Measurements from ENCODE around the gene MORN4.
"Not testable (repeated sequence)": the region's sequence is repeated elsewhere in the genome, so short reads cannot be mapped to it uniquely, and the experiment has no call there.

MORN4 gene

GRCh38 chr10:97597778-97598177 is 35.5 kb downstream of the MORN4 start:
- no peak for DNase-seq (ENCODE audit: low spot score)

- DNase-seq (ENCODE audit: low spot score), result no peak
Observed at GRCh38 chr10:97596101-97597082, 36.9 kb downstream of the MORN4 start.

GRCh38 chr10:97593421-97593820 is 39.9 kb downstream of the MORN4 start:
- DNase-seq (ENCODE audit: low spot score), result no peak

- no peak for DNase-seq (ENCODE audit: low spot score)
Observed at GRCh38 chr10:97590748-97591495, 42.4 kb downstream of the MORN4 start.

GRCh38 chr10:97590082-97590747 is 43.1 kb downstream of the MORN4 start:
- DNase-seq (ENCODE audit: low spot score), result no peak

- no peak for DNase-seq (ENCODE audit: low spot score)
Observed at GRCh38 chr10:97589479-97589878, 43.8 kb downstream of the MORN4 start, which contains the start of gene C10orf62. C10orf62 (plus strand) TSS chr10:97589721; CDS start chr10:97589898, 177 bp downstream.

GRCh38 chr10:97587183-97587582 is 46.1 kb downstream of the MORN4 start:
- no peak for DNase-seq (ENCODE audit: low spot score)

GRCh38 chr10:97585439-97585811 is 47.9 kb downstream of the MORN4 start:
- no peak for DNase-seq (ENCODE audit: low spot score)

- no peak for DNase-seq (ENCODE audit: low spot score)
Observed at GRCh38 chr10:97584798-97585438, 48.4 kb downstream of the MORN4 start.

GRCh38 chr10:97584060-97584797 is 49.1 kb downstream of the MORN4 start, which contains the start of gene HOGA1:
HOGA1 (plus strand) TSS chr10:97584389; CDS start chr10:97584704, 315 bp downstream.
- no peak for DNase-seq (ENCODE audit: low spot score)

- DNase-seq (ENCODE audit: low spot score), result no peak
Observed at GRCh38 chr10:97583476-97583875, 49.8 kb downstream of the MORN4 start.

- DNase-seq (ENCODE audit: low spot score), result no peak
Observed at GRCh38 chr10:97582169-97582568, 51.1 kb downstream of the MORN4 start.

GRCh38 chr10:97580421-97581367 is 52.6 kb downstream of the MORN4 start:
- no peak for DNase-seq (ENCODE audit: low spot score)

GRCh38 chr10:97578171-97578844 is 55.0 kb downstream of the MORN4 start:
- DNase-seq (ENCODE audit: low spot score), result no peak

- no peak for DNase-seq (ENCODE audit: low spot score)
Observed at GRCh38 chr10:97577701-97578100, 55.6 kb downstream of the MORN4 start.

GRCh38 chr10:97576487-97576886 is 56.8 kb downstream of the MORN4 start:
- DNase-seq (ENCODE audit: low spot score), result not testable (repeated sequence)

- no peak for DNase-seq (ENCODE audit: low spot score)
Observed at GRCh38 chr10:97575127-97575668, 58.1 kb downstream of the MORN4 start.

GRCh38 chr10:97574374-97575126 is 58.8 kb downstream of the MORN4 start:
- DNase-seq (ENCODE audit: low spot score), result no peak

Data from left forelimb (tissue), 1 donor.